Cardiac muscle cell (in vitro differentiated cells and primary cell): ENCODE data around the gene PCSK4. TPM values are rescaled to one million over a fixed set of nuclear protein-coding genes. Genes with fewer than 3 reads are reported as not detected.

ENCODE experiments used
- DNase-seq, 2 donors: peaks; one replicate each; pipeline versions ENCODE4 v3.0.0 to v3.0.0-alpha.2; 2010 to 2017; ENCODE audit warnings: low read depth in 1 of 2, low spot score in 1 of 2
- H3K27ac ChIP-seq: fragments of 200-600 bp; sonication (generic); 2 replicates; pipeline ENCODE4 v1.5.1; 2016
- H3K27me3 ChIP-seq: fragments of 200-600 bp; sonication (generic); 2 replicates; pipeline ENCODE4 v1.6.0; 2016; ENCODE audit warnings: control low read depth
- H3K36me3 ChIP-seq: fragments of 200-600 bp; sonication (generic); 2 replicates; pipeline ENCODE4 v1.5.1; 2016; ENCODE audit warnings: control low read depth
- H3K4me1 ChIP-seq: fragments of 200-600 bp; sonication (generic); 2 replicates; pipeline ENCODE4 v1.8.1; 2017; ENCODE audit warnings: low read depth, mild to moderate bottlenecking, mixed run types
- H3K4me3 ChIP-seq: fragments of 200-600 bp; sonication (generic); 2 replicates; pipeline ENCODE4 v1.5.1; 2016; ENCODE audit warnings: mild to moderate bottlenecking
- H3K9me3 ChIP-seq: fragments of 200-600 bp; sonication (generic); 2 replicates; pipeline ENCODE4 v1.5.1; 2017; ENCODE audit warnings: low read depth, mild to moderate bottlenecking, control low read depth
- polyA plus RNA-seq: library from polyadenylated mRNA; unstranded; fragments of >200 nt; fragmentation: Nextera tagmentation; extraction: Ambion mirVana; gene quantifications from 2 replicates; pipeline ENCODE4 v1.2.1, GENCODE V29; 2016
- total RNA-seq: library from RNA; depleted of rRNA; stranded (reverse); fragments of >200 nt; gene quantifications from 2 replicates; pipeline ENCODE4 v1.2.3, GENCODE V29; 2016
- TF ChIP-seq, protein P1 (sequence below): IDR thresholded peaks from 2 replicates; pipeline ENCODE4 v1.5.1; 2012; ENCODE audit warnings: low read depth, mild to moderate bottlenecking, low read length

The PCSK4 gene
- total and polyA plus RNA-seq, 2 experiments from 2014 or later = 9.6 to 28.6 TPM

DNA sequence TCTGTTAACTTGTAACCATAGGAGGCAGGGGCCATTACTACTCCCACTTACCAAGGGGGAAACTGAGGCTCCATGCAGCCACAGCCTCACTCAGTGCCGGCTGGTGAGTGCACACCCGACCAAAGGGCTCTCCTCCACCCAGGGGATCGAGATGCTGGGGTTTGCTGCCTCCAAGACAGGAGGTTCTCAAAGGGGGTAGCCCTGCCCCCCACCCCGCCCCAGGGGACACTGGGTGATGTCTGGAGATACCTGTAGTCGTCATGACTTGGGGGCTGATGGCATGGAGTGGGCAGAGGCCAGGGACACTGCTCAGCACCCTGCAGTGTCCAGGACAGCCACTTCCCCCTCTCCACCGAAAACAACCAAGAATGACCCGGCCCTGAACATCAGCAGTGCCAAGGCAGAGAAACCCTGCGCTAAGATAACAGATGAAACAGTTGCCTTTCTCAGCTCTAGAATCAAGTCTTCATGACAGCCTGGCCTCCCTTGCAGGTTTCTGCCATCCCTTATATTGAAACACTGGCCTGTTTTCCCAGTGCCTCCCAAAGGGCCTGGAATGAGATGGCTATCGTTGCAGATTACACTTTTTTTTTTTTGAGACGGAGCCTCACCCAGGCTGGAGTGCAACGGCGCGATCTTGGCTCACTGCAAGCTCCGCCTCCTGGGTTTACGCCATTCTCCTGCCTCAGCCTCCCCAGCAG is 4.1 kb upstream of the PCSK4 start:
- Histone ChIP-seq H3K4me1 (peaks cover 8% of the 10 kb centered on the region), H3K27me3 (no peaks in the 10 kb centered on the region), H3K4me3 (no peak overlapping the region), H3K36me3 (no peaks in the 10 kb centered on the region), H3K9me3 (no peaks in the 10 kb centered on the region), H3K27ac (no peak overlapping the region)
- TF ChIP-seq, protein P1, sequence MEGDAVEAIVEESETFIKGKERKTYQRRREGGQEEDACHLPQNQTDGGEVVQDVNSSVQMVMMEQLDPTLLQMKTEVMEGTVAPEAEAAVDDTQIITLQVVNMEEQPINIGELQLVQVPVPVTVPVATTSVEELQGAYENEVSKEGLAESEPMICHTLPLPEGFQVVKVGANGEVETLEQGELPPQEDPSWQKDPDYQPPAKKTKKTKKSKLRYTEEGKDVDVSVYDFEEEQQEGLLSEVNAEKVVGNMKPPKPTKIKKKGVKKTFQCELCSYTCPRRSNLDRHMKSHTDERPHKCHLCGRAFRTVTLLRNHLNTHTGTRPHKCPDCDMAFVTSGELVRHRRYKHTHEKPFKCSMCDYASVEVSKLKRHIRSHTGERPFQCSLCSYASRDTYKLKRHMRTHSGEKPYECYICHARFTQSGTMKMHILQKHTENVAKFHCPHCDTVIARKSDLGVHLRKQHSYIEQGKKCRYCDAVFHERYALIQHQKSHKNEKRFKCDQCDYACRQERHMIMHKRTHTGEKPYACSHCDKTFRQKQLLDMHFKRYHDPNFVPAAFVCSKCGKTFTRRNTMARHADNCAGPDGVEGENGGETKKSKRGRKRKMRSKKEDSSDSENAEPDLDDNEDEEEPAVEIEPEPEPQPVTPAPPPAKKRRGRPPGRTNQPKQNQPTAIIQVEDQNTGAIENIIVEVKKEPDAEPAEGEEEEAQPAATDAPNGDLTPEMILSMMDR = no peak
- no peak for DNase-seq

DNA sequence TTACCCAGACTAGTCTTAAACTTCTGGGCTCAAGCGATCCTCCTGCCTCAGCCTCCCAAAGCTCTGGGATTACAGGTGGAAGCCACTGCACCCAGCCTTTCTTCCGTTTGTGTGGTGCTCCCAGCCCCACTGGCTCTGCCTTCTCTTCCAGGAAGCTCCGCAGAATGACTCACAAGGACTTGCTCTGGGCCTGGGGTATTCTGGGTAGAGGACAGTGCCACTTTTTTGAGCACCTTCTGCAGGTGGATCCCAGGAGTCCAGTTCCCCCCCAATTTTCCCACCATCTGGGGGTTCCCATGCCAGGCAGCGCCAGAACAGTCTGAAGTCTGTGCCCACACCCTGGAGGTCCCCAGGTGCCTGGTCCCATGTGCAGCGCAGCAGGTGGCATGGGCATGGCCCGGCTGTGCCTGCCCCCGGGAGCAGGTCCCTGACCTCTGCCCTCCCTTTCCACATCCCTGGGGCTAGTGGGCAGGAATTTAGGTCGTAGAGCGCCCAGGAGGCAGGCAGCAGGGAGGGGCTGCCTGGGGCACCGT is 2.4 kb upstream of the PCSK4 start:
- no peaks in the 10 kb centered on the region for H3K9me3 ChIP-seq
- H3K4me1 ChIP-seq = peaks cover 8% of the 10 kb centered on the region
- H3K27me3 ChIP-seq = no peaks in the 10 kb centered on the region
- no peak overlapping the region for H3K4me3 ChIP-seq
- H3K36me3 ChIP-seq = no peaks in the 10 kb centered on the region
- DNase-seq = no peak
- TF ChIP-seq, protein P1 = no peak
- H3K27ac ChIP-seq = peak overlapping the region; percentile 53

DNA sequence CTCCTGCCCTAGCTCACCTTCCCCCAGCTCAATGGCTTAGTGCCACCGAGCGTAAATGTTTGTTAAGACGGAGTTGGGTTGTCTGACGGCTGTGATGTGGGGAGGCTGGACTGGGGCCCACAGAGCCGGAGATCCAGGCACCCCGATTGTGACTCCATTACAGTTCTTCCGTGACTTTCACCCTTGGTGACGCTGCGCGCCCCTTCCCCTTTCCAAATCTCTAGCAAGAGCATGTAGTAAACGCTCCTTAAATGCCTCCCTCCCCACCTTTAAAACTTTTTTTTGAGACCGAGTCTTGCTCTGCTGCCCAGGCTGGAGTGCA is 1.7 kb upstream of the PCSK4 start:
- Histone ChIP-seq H3K27me3 (no peaks in the 10 kb centered on the region), H3K4me3 (peak overlapping the region; percentile 34), H3K4me1 (peaks cover 8% of the 10 kb centered on the region)

DNA sequence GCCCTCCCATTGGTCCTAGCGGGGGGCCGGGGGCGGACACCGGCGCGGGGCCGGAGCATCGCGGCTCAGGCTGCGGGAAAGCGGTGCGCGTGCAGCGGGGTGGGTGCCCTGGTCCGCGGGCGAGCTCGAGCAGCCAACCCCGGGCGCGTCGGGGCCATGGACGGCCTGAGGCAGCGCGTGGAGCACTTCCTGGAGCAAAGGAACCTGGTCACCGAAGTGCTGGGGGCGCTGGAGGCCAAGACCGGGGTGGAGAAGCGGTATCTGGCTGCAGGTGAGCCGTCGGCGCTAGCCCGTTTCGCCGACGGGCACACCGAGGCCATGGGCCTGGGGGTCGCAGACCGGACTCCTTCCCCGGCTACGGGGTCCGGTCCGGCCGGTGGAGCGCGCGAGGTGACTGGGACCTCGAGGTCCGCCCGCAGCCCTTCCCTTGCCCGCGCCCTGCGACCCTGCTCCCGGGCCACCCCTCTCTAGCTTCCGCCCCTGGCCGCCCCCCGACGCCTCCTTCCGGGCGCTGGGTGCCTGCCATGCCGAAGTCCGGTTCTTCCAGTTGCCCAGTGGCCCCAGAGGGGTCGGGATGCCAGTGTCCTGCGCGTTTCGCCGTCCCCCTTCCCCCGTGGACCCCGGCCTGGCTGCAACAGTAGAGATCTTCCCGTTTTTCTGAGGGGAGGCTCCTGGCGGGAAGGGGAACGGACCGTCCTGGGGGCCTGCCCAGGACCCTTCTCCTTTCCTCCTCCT is 1.1 kb upstream of the PCSK4 start, which contains the start of gene REEP6:
Gene REEP6, plus strand, starts transcription at position 68 of the 735 bp plus-strand sequence. Its CDS starts 89 bp downstream, at position 157.
- H3K4me1 ChIP-seq = peaks cover 8% of the 10 kb centered on the region
- H3K9me3 ChIP-seq = no peaks in the 10 kb centered on the region
- H3K36me3 ChIP-seq = no peaks in the 10 kb centered on the region
- TF ChIP-seq, protein P1 = no peak
- H3K4me3 ChIP-seq = peak within 1 kb of the TSS; percentile 39
- DNase-seq = no peak
- peak within 1 kb of the TSS; percentile 58 for H3K27ac ChIP-seq
- no peaks in the 10 kb centered on the region for H3K27me3 ChIP-seq

More for the DNA sequence above, 1.7 kb upstream of the PCSK4 start:
- Histone ChIP-seq H3K27ac (no peak overlapping the region), H3K9me3 (no peaks in the 10 kb centered on the region), H3K36me3 (no peaks in the 10 kb centered on the region)
- DNase-seq = no peak
- TF ChIP-seq, protein P1 = no peak

DNA sequence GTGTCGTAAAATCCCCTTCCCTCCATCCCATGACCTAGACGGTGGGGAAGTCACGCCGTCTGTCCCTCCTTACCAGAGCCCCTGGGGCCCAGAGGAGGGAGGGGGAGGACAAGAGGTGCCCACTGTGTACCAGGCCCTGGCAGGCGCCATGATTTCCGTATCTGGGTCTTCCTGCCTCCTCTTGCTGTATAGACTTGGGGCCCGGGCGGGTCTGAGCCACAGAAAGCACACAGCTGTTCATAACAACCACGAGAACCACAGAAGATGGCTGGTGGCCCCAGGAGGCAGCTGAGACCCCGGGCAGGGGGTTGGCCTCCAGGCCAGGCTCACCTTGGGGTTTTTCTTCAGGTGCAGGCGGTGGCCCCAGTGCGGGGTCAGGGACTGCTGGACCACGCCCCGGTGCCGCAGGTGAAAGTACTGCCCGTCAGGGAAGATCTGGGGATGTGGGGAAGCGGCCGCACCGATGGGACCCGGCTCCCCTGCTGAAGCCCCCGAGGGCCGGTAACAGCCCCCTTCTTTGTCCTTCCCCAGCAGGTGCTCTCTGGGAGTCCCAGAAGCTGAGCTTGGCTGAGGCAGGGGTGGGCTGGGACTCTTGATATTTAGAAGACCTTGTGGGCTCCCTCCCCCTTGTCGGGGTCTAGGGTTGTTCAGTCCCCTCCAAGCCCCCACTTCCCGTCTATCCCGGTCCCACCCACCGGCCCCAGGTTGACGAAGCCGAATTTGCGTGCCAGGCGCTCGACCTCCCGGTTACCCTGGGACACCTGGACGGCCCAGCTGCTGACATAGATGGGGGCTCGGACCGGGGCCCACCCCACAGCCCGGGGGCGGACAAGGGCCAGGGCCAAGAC is 463 bp downstream of the PCSK4 start:
- DNase-seq = no peak
- TF ChIP-seq, protein P1 = no peak
- H3K27ac ChIP-seq = peak overlapping the region; percentile 58
- no peaks in the 10 kb centered on the region for H3K36me3 ChIP-seq
- peak overlapping the region; percentile 39 for H3K4me3 ChIP-seq
- H3K9me3 ChIP-seq = no peaks in the 10 kb centered on the region
- H3K4me1 ChIP-seq = peaks cover 8% of the 10 kb centered on the region
- H3K27me3 ChIP-seq = no peaks in the 10 kb centered on the region
